ENCODE data around the gene CDH12.

The CDH12 gene

DNA sequence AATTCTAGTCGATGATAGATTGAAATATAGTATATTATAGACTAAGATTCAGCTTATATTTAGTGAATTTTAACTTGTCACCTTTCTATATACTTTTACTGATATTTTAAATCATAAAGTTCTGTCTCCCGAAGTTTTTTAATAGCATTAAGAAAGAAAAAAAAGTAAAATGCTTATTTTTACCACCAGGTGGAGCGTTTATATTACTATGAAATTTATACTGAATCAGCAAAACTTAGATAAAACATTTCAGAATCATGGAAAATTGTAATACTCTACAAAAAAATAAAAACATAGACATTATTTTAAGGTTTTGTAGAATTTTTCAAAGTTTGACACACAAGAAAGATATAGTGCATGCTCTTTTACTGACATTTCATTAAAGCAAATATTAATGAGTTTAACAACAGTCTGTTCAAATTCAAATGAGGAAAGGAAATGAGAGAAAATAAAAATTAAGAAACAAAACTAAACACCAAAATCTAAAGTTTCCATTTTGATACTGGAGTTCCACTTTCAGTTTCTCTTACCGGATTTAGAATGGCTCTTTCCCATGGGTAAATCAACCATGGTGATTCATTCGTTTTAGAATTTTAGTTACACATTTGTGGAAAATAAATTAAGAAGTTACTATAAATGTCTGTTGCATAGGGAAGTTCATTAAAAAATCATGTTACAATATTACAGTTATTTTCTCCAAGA, 1035.3 kb downstream of the CDH12 start:
- no peak for DNase-seq

DNA sequence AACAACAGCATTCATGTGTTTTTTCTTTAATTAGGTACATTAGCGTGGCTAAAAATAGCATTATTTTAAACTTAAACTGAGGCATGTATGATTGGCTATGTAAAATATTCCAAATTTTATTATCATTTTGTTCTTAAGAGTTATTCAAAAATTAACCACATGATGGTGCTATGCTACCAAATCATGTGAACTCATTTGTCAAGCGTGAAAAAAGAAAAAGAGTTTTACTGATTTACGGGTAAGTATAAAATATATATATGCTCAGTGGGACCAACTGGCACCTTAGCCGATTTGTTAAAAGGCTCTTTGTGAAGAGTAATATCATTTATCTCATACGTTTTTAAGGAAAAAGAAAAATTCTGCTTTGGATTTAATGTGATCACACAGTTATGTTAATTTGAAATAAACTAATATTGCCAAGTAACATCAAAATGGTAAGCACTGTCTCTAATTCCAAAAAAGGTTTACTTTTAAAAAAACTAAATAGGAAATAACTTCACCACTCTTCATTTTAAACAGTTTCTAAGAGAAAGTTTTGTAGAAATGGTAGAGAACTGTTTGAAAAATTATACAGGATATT, 1042.3 kb downstream of the CDH12 start:
- peak; percentile 22 for DNase-seq

DNA sequence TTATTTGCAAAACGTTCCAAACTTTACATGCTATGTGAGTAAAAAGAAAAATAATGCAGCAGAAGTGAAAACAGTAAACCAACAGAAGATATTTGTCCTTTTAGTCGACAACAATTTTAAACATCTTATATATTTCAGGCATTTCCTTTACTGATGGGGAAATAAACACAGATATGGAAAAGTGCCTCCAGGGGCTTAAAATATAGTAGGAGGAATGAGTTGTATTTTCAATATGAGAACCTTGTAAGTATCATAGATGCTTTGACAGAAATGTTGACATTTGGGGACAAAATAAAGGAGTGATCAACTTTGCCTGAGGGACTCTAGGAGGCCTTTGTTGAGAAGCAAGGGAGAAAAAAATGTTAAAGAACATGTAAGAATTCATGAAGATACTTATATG, 1043.5 kb downstream of the CDH12 start:
- DNase-seq = peak; percentile 19

DNA sequence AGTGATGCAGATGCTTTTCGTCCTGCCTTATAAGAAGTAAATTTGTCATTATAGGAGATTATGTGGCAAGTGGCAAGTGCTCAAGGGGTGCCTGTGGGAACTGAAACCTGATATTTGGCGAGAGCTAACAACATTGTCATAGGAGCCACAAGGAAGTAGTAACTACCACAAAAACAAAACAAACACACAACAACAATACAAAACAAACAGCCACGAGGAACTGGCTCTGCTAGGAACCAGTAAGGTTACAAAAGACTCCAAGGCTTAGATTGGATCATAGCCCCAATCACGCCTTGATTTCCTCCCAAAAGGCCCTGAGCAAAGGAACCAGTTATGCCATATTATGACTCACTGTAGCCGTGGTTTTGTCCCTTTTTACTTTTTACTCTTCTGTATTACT, 1045.2 kb downstream of the CDH12 start:
- peak; percentile 28 for DNase-seq

DNA sequence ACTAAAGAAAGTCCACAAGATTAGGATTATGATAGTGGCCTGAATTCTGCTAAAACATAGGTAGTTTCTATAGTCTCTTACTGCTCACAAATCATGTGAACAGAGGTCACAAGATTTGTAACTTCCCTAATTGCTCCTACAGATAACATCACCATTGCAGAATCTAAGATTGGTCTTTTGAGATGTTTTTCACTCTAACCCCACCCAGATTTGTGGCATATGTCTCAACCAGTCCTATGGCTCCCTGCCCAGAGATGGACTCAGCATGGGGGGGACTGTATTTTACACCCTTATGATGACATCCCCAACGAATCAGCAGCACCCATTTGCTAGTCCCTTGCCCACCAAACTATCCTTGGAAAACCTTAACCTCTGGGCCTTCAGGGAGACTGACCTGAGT, 1046.2 kb downstream of the CDH12 start:
- DNase-seq = peak; percentile 78

DNA sequence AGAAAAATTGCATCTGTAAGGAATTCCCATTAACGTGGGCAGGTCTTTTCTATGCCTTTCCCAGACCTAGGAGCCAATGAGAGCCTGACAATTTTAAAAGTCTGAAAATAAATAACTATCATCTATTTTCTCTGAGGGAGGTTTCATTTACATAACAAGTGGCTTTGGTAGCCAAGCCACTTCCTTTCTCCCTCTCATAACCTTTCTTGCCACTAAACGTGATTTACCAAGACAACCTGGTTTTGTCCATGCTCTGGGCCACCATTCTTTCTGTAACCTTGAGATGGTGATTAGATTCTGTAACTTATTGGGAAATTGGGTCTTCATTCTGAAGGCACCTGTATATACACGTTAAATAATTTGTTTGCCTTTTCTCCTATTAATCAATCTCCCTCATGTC, 1046.9 kb downstream of the CDH12 start:
- no peak for DNase-seq

DNA sequence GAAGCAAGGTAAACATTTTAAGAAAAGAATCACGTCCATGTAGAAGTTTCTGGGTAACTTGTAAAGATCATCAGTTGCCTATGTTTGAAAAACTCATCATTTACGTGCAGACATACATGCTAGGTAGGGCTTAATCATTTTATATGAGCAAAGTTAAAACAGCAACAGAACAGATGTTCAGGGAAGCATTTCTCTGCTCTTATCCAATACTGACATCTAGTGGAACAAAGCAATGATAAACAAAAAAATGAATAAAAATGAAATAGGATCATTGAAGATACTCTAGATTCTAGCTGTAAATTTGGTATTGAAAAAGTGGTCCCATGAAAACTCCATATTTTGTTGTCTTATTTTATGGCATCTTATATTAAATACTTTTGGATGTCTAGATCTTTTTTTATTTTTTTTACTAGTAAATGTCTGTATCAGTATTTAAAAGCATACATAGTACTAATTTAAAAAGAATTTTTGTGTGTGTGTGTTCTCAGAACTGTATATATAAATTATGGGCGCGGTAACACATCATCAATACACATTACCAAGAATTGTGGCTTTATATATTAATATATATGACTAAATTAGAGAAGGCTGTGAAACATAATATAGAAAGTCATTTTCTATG, 1050.2 kb downstream of the CDH12 start:
- peak; percentile 37 for DNase-seq

DNA sequence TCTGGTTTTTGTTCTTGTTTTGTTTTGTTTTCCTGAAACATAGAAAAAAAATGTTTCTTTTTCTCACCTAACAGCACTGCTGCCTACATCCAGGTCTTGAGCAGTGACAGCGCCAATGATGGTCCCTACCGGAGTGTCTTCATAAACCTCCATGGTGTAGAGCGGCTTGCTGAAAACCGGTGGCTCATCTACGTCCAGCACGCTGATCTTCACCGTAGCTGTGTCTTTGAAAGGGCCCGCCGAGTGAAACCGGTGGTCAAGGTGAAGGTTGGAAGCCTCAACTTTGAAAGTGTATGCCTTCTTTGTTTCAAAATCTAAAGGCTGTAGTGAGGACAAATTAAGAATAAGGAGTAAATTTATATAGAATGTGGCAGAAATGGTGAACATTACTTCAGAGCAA, 1051.0 kb downstream of the CDH12 start:
- no peak for DNase-seq

DNA sequence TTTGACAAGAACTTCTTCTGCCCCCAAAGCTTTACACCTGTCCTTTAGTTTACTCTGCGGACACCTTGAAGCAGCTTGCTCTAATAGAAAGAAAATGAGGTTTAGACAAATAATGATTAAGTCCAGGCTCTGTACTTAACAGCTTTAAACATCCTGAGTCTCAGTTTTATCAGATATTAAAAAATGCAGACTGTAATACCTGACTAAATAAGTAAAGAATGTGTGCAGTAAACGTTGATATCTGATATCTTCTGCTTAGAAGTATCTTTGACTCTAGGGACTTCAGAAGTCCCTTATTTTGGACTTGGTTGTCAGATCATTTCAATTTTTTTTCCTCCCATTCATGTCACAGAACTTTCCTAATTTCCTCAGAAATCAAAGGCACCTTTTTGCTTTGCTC, 1060.4 kb downstream of the CDH12 start:
- DNase-seq = peak; percentile 3

DNA sequence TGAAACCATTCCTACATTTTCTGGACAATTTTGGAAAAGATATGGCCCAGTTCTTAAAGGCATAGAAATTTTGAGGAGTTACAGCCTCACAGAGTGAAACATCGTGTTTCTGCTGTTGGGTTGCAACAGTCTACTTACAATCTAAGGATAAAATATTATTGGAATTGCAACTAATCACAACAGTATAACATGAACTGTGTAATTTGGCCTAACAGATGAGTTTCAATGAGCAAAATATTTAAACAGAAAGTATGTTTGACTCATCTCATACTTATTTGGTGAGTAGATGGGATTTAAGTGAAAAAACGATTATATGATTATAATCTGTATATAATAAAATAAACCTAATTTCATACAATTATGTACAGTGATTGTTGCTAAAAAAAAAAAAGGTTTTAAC, 1061.8 kb downstream of the CDH12 start:
- DNase-seq = peak; percentile 51

DNA sequence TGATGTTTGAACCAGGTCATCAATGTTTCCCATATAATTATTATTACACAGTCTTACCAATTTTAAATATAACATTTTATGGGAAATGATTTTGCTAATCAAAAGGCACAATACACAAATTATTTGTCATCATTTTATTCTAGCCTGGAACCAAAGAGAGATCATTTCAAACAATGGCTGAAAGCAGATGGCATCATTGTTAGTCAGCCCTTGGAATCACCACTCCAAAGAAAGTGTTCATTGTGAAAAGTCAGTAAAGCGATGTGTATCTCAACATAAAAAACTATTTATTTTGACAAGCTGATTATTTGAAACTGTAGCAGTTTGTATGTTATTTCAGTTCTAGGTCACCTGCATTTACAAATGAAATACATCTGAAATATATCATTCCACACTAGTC, 1068.7 kb downstream of the CDH12 start:
- DNase-seq = no peak

DNA sequence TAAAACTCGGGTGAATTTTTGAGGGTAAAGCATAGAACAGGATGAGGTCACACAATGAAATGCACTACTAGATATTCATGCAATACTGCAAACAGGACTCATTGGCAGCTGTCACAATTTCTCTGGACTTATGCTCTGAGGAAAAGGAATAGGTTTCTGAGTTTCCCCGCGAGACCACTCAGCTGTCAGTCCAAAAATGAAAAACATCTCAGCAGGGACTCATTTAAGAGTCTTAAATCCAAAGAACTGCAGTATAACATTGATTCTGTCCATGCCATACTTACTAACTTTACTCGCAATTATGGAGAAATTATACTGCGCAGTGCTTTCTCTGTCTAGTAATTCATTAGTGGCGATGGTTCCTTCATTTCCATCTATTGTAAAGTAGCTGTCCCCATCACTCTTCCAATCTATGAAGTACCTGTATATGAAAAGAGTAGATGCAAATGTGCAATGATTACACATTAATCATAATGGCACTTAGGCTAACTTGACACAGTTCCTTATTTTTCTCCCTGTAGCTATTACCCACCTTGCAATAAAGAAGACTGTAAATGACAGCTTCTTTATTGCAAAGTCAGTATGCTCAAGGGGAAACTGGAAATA, 1070.0 kb downstream of the CDH12 start:
- DNase-seq = no peak

DNA sequence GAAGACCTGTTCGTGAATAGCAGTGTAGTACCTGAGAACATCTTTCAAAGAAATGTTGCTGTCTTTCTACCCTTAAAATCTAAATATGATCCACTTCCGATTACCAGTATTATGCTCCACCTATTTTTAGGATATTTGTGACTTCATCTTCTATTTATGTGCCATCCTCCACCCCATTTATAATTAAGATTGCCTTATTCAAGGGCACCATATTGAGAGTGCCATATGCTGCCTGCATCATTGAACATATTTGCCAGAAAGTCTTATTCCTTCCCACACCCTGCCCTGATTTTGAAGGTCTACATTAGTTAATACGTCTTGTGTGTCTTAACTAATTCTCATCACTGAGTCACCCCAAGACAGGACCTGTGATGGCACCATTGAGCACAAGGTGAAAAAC, 1076.7 kb downstream of the CDH12 start:
- no peak for DNase-seq

DNA sequence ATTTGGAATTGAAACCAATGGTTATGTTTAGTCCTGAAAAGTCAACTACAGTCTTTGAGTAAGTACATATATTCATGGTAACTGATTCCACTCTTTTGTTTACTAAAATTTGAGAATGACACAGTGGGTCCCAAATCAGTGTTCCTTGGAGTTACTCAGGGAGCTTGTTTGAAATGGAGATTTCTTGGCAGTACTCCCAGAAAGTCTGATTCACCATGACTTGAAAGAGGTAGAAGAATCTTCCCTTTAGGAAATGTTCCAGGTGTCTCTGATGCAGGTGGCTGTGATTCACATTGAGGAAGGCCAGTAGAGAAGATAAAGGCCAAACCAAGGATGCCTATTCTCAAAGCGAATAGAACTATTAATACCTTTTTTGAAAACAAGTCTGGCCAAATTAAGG, 1078.3 kb downstream of the CDH12 start:
- peak; percentile 1 for DNase-seq

DNA sequence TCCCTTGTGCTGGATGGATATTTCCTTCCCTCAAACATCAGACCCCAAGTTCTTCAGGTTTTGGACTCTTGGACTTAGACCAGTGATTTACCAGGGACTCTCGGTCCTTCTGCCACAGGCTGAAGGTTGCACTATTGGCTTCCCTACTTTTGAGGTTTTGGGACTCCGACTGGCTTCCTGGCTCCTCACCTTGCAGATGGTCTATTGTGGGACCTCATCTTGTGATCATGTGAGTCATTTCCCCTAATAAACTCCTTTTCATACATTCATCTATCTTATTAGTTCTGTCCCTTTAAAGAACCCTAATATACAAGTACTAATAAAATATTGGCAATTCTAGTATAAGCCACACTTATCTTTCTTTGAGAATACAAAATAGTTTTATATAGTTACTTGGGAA, 1078.9 kb downstream of the CDH12 start:
- DNase-seq = no peak

DNA sequence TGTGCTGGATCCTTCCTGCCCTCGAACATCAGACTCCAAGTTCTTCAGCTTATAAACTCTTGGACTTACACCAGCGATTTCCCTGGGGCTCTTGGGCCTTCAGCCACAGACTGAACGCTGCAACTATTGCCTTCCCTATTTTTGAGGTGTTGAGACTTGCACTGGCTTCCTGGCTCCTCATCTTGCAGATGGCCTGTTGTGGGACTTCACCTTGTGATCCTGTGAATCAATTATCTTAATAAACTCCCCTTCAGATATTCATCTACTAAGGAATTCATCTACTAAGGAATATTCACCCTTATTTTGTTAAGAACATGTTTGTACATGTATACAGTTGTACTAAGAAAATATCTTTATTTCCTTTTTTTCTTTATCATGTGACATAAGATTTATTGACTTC, 1079.7 kb downstream of the CDH12 start:
- DNase-seq = no peak

DNA sequence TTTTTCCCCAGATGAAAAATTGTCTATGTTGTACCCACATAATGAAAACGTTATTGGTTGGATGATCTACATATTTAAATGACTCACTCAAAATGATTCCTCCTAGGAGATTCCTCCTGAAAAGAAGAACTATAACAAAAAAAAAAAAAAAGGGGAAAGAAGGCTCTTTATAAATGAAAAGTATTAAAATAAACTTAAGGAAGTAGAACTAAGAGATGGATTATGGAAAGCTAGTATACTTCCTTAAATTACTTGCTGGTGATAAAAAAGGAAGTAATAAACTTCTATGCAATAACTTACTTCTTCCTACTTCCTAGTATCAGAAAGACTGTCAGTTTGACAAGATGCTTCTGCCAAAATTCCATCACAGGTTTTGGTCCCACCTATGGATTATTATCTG, 1087.7 kb downstream of the CDH12 start:
- no peak for DNase-seq

DNA sequence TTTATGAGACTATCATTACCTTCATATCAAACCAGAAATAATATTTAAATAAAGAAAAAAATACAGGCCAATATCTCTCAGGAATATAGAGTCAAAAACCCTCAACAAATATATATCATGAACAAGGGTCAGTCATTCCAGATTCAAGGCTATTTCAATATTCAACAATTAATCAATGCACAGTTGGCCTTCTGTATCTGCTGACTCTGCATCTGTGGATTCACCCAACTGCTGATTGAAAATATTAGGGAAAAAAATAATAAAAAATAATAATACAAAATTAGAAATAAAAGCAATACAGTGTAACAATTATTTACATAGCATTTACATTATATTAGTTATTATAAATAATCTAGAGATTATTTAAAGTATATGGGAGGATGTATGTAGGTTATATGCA, 1114.0 kb downstream of the CDH12 start:
- DNase-seq = no peak

DNA sequence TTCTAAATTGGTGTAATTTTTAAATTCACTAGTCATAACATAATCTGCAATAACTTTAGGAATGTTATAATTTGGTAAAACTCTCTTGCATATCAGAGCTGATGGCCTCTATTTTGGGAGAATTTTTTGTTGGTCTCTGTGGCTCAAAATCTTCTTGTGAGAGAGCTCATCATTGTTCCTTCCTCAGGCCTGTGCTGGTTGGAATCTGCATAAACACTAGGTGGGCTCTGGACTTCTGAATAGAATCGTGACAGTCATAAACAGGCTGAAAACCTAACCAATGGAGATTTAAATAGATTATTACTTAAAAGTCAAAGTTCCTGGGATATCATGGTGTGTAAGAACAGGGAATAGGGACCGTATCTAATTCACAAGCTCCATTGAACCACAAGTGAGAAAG, 1129.6 kb downstream of the CDH12 start:
- DNase-seq = no peak

DNA sequence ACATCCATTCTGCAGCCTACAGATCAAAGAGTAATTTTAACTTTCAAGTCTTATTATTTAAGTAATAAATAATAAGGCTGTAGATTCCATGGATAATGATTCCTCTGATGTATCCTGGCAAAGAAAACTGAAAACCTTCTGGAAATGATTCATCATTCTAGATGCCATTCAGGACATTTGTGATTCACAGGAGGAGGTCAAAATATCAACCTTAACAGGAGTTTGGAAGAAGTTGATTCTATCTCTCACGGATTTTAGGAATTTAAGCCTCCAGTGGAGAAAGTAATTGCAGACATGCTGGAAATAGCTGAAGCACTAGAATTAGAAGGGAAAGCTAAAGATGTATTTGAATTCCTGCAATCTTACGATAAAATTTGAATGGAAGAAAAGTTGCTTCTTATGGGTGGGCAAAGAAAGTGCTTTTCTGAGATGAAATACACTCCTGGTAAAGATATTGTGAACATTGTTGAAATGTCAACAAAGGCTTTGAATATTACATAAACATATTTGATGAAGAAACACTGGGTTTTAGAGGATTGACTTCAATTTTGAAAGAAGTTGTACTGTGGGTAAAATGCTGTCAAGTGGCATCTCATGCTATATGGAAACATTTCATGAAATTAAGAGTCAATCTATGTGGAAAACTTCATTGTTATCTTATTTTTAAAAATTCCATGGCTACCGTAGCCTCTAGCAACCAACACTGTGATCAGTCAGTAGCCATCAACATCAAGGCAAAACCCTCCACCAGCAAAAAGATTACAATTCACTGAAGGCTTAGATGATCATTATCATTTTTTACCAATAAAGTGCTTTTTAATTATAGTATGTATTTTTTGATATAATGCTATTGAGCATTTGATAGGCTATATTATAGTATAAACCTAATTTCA, 1141.0 kb downstream of the CDH12 start:
- DNase-seq = peak; percentile 27

DNA sequence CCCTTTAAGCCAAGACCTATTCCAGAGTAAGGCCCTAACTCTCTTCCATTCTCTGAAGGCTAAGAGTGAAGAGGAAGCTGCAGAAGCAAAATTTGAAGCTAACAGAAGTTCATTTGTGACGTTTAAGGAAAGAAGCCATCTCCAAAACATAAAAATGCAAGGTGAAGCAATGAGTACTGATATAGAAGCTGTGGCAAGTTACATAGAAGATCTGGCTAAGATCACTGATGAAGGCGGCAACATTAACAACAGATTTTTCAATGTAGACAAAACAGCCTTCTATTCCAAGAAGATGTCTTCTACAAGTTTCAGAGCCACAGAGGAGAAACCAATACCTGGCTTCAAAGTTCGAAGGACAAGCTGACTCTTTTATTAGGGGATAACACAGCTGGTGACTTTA, 1143.4 kb downstream of the CDH12 start:
- no peak for DNase-seq

DNA sequence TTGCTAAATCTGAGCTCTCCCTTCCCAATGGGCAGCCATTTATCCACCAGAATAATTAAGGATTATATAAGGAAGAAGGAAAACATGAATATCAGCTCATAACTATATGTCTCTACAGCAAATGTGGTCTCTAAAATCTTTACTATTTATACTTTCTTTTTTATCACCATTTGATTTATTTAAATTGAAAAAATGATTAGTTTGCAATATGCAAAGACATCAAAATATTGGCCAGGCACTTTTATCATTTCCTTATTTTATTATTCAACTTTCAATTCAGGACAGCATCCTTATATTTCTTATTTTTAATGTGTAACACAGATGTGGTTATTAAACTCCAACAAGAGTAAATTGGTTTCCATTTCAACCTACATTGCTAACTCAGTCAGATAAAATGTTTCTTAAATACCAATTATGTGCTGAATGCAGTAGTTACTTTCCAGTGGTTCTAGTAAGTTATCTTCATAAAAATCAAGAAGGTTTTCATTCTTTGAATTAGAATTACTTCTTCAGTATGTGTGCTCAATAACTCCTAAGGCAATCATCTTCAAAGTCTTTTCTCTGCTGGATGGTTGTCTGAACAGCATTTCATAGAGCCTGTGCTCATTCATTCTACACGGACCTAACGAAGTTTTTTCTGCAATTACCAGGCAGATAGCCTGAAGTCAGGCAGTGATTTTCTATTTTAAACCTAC, 1148.0 kb downstream of the CDH12 start:
- DNase-seq = no peak
